Right forelimb (tissue), 1 donor: ENCODE measurements around the gene SFTPA1.
"Not testable (repeated sequence)": the region's sequence is repeated elsewhere in the genome, so short reads cannot be mapped to it uniquely, and the experiment has no call there.

Experiments used
- DNase-seq: peaks from one replicate; pipeline ENCODE4 v3.0.0-alpha.2; 2018

SFTPA1 gene

GRCh38 chr10:79610601-79611191, at the start of gene SFTPA1:
SFTPA1 (plus strand) TSS chr10:79610939; CDS start chr10:79611826, 887 bp downstream.
- DNase-seq, result no peak

- DNase-seq, result no peak
Measured at GRCh38 chr10:79561257-79561656, 49.5 kb upstream of the SFTPA1 start.

GRCh38 chr10:79562135-79562756, 48.5 kb upstream of the SFTPA1 start:
- DNase-seq, result peak; percentile 78

GRCh38 chr10:79563426-79563825, 47.3 kb upstream of the SFTPA1 start:
- DNase-seq, result no peak

- DNase-seq, result not testable (repeated sequence)
Measured at GRCh38 chr10:79570624-79571023, 40.1 kb upstream of the SFTPA1 start.

- DNase-seq, result no peak
Measured at GRCh38 chr10:79579361-79579760, 31.4 kb upstream of the SFTPA1 start.

GRCh38 chr10:79581044-79581443, 29.7 kb upstream of the SFTPA1 start:
- no peak for DNase-seq

- no peak for DNase-seq
Measured at GRCh38 chr10:79582096-79582495, 28.6 kb upstream of the SFTPA1 start.

GRCh38 chr10:79582954-79583353, 27.8 kb upstream of the SFTPA1 start:
- DNase-seq, result not testable (repeated sequence)

- no peak for DNase-seq
Measured at GRCh38 chr10:79583488-79584024, 27.2 kb upstream of the SFTPA1 start.

GRCh38 chr10:79585870-79586527, 24.7 kb upstream of the SFTPA1 start:
- no peak for DNase-seq

GRCh38 chr10:79586933-79587332, 23.8 kb upstream of the SFTPA1 start:
- no peak for DNase-seq

- DNase-seq, result no peak
Measured at GRCh38 chr10:79588800-79589199, 21.9 kb upstream of the SFTPA1 start.

- DNase-seq, result no peak
Measured at GRCh38 chr10:79593377-79593776, 17.4 kb upstream of the SFTPA1 start.

- not testable (repeated sequence) for DNase-seq
Measured at GRCh38 chr10:79594565-79594964, 16.2 kb upstream of the SFTPA1 start.

- DNase-seq, result no peak
Measured at GRCh38 chr10:79595510-79595909, 15.2 kb upstream of the SFTPA1 start.

- not testable (repeated sequence) for DNase-seq
Measured at GRCh38 chr10:79599644-79600043, 11.1 kb upstream of the SFTPA1 start.

GRCh38 chr10:79601939-79602338, 8.8 kb upstream of the SFTPA1 start:
- no peak for DNase-seq

GRCh38 chr10:79602953-79603352, 7.8 kb upstream of the SFTPA1 start:
- no peak for DNase-seq

GRCh38 chr10:79604294-79604693, 6.4 kb upstream of the SFTPA1 start:
- no peak for DNase-seq

- DNase-seq, result no peak
Measured at GRCh38 chr10:79605308-79605707, 5.4 kb upstream of the SFTPA1 start.

- DNase-seq, result no peak
Measured at GRCh38 chr10:79608505-79609375, 2.0 kb upstream of the SFTPA1 start.
